Osteocyte (in vitro differentiated cells): Measurements from ENCODE around the gene DEPDC1B. TPM values are rescaled to one million over a fixed set of nuclear protein-coding genes. Genes with fewer than 3 reads are reported as not detected.
A peak's percentile ranks its signal among the peaks of the same experiment; 100 is the strongest.

ENCODE experiments used
- DNase-seq: peaks from one replicate; pipeline ENCODE4 v3.0.0; 2021; ENCODE audit warnings: mixed read lengths; ENCODE audit not compliant: unreplicated experiment; ENCODE audit errors: extremely low spot score
- H3K27ac Mint-ChIP-seq: one replicate; pipeline ENCODE4 v1.8.0; 2021; ENCODE audit warnings: mild to moderate bottlenecking, mixed read lengths; ENCODE audit not compliant: unreplicated experiment
- H3K27me3 Mint-ChIP-seq: one replicate; pipeline ENCODE4 v1.8.0; 2021; ENCODE audit warnings: mixed read lengths; ENCODE audit not compliant: unreplicated experiment
- H3K36me3 Mint-ChIP-seq: one replicate; pipeline ENCODE4 v1.8.0; 2021; ENCODE audit warnings: mixed read lengths; ENCODE audit not compliant: unreplicated experiment
- H3K4me1 Mint-ChIP-seq: one replicate; pipeline ENCODE4 v1.8.0; 2021; ENCODE audit warnings: mixed read lengths; ENCODE audit not compliant: unreplicated experiment
- H3K4me3 Mint-ChIP-seq: one replicate; pipeline ENCODE4 v1.8.0; 2021; ENCODE audit warnings: mild to moderate bottlenecking, moderate library complexity, mixed read lengths; ENCODE audit not compliant: unreplicated experiment
- H3K9me3 Mint-ChIP-seq: one replicate; pipeline ENCODE4 v1.8.0; 2021; ENCODE audit warnings: mixed read lengths; ENCODE audit not compliant: unreplicated experiment
- total RNA-seq: library from RNA; stranded (reverse); gene quantifications from 2 replicates; pipeline ENCODE4 v1.2.1, GENCODE V29; 2021
- TF ChIP-seq, protein P1 (sequence below): fragments of 200-600 bp; sonication (generic); IDR thresholded peaks from 2 replicates; pipeline ENCODE4 v1.5.0; 2021; ENCODE audit warnings: antibody characterized with exemption, mild to moderate bottlenecking, moderate library complexity

The DEPDC1B gene
- total RNA-seq, 1 donor from 2014 or later: 1.7 TPM

DNA sequence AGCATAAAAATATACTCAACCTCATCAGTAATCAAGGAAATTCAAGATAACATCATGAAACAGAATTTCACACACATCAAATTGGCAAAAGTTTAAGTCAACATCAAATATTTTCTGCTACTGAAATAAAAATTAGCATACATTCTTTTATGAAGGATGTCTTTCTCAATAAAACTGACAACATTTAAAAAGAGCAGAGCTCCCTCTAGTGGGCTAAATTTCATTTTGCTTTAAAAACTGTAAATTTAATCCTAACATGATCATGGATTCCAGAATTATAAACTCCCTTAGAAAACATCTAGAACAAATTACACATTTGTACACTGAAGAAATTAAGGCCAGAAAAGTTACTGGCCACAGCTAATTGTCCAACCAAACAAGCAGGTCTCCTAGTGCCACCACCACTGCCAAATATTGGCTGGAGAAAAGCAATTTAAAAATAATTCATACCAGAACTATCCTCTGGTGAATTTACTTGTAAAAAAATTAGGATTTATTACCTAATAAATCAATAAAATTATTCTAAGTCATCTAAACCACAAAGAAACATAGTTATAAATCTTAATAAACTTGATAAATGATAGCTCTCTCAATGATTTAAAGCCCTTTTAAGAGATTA lies 31.2 kb downstream of the DEPDC1B start:
- Mint-ChIP-seq H3K36me3 (no peaks in the 10 kb centered on the region), H3K4me1 (peaks cover 5% of the 10 kb centered on the region), H3K27me3 (no peaks in the 10 kb centered on the region), H3K9me3 (no peaks in the 10 kb centered on the region), H3K4me3 (no peak overlapping the region), H3K27ac (no peak overlapping the region)
- no peak for DNase-seq
- TF ChIP-seq, protein P1, sequence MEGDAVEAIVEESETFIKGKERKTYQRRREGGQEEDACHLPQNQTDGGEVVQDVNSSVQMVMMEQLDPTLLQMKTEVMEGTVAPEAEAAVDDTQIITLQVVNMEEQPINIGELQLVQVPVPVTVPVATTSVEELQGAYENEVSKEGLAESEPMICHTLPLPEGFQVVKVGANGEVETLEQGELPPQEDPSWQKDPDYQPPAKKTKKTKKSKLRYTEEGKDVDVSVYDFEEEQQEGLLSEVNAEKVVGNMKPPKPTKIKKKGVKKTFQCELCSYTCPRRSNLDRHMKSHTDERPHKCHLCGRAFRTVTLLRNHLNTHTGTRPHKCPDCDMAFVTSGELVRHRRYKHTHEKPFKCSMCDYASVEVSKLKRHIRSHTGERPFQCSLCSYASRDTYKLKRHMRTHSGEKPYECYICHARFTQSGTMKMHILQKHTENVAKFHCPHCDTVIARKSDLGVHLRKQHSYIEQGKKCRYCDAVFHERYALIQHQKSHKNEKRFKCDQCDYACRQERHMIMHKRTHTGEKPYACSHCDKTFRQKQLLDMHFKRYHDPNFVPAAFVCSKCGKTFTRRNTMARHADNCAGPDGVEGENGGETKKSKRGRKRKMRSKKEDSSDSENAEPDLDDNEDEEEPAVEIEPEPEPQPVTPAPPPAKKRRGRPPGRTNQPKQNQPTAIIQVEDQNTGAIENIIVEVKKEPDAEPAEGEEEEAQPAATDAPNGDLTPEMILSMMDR: peak; percentile 70

DNA sequence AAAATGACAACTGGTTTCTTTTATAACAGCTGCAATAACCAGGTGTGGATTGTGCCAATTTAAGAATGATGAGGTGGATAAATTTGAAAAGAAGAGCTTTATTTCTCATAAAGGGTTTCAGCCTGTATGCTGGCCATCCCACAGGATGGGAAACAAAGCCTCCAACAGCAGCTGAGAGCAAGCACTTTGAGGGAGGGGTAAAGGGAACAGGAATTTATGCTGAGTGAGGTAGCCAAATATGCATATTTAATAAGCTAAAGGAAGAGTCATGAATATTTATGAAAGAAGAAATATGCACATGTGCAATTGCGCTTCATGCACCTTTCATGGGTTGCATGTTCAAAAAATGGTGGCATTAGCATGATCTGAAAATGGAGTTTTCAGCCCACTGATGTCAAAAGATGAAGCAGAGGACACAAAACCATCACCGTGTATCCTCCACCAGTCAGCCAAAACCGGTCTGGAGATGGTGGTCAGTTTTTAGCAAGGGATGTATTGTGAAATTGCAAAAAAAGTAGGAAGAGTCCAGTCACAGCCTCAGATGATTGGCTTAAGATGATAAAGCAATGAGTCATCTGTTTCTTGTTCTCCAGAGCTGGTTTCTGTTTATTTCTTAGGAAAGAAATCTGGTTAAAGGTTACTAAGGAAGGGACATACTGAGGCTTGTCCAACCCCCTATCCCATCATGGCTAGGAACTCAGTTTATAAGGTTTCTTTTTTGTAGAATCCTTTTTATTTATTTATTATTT lies 47.9 kb downstream of the DEPDC1B start:
- Mint-ChIP-seq H3K9me3 (peaks cover 26% of the 10 kb centered on the region), H3K4me3 (no peak overlapping the region), H3K36me3 (peaks cover under 1% of the 10 kb centered on the region), H3K4me1 (peaks cover 8% of the 10 kb centered on the region), H3K27ac (peak overlapping the region; percentile 15), H3K27me3 (no peaks in the 10 kb centered on the region)
- TF ChIP-seq, protein P1: no peak
- DNase-seq: no peak

DNA sequence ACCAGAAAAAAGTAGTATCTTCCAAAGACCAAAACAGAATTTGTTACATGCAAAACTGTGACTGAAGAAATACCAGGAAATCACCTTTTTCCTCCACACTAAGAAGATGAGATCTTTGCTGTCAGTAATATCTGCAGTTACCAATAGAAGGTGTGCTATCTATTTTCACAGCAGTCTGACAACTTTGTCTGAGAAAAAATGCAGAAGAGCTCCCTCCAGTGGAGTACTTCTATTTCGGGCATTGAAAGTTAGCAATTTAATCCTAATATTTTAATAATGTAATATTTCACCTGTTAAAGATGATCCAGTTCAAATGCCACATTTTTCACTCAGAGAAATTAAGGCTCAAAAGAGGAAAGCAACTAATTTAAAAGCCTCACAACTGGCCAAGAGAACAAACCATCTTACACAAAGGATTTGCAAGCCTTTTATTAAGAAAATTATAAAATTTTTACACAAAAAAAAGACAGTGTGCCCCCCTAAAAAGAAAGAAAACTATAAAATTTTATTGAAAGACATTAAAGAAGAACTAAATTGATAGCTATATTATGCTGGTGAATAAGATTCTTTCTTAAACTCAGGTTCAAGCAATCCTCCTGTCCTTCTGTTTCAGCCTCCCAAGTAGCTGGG lies 50.6 kb downstream of the DEPDC1B start:
- H3K9me3 Mint-ChIP-seq: peaks cover 5% of the 10 kb centered on the region
- H3K27me3 Mint-ChIP-seq: no peaks in the 10 kb centered on the region
- H3K36me3 Mint-ChIP-seq: no peaks in the 10 kb centered on the region
- TF ChIP-seq, protein P1: peak; percentile 77
- H3K4me3 Mint-ChIP-seq: no peak overlapping the region
- no peak overlapping the region for H3K27ac Mint-ChIP-seq
- DNase-seq: no peak
- H3K4me1 Mint-ChIP-seq: peaks cover 8% of the 10 kb centered on the region

- H3K9me3 Mint-ChIP-seq: no peaks in the 10 kb centered on the region
- H3K4me1 Mint-ChIP-seq: peaks cover 8% of the 10 kb centered on the region
- H3K27me3 Mint-ChIP-seq: no peaks in the 10 kb centered on the region
- no peak for DNase-seq
- H3K36me3 Mint-ChIP-seq: no peaks in the 10 kb centered on the region
- no peak overlapping the region for H3K4me3 Mint-ChIP-seq
- TF ChIP-seq, protein P1: no peak
- no peak overlapping the region for H3K27ac Mint-ChIP-seq
Measured at GRCh38 chr5:60648175-60648574, 51.8 kb downstream of the DEPDC1B start.

GRCh38 chr5:60640901-60641300 lies 59.1 kb downstream of the DEPDC1B start:
- no peak overlapping the region for H3K4me3 Mint-ChIP-seq
- H3K27ac Mint-ChIP-seq: no peak overlapping the region
- peaks cover 2% of the 10 kb centered on the region for H3K36me3 Mint-ChIP-seq
- no peak for DNase-seq
- TF ChIP-seq, protein P1: no peak
- H3K9me3 Mint-ChIP-seq: peaks cover 1% of the 10 kb centered on the region
- H3K4me1 Mint-ChIP-seq: no peaks in the 10 kb centered on the region
- H3K27me3 Mint-ChIP-seq: no peaks in the 10 kb centered on the region
